Thyroid gland (tissue), 4 donors: ENCODE results near the gene MICAL3. TPM values are rescaled to one million over a fixed set of nuclear protein-coding genes. Genes with fewer than 3 reads are reported as not detected.

ENCODE experiments used
- DNase-seq, 2 donors: peaks; one replicate each; pipeline ENCODE4 v3.0.0-alpha.2; 2019
- H3K27ac ChIP-seq, 3 donors: fragments of 200-600 bp; sonication (generic); 1 replicate in 2 of 3; 2 replicates in 1 of 3; pipeline ENCODE4 v1.5.1; 2016 to 2019; ENCODE audit warnings: mild to moderate bottlenecking in 1 of 3, moderate library complexity in 1 of 3
- H3K27me3 ChIP-seq: fragments of 200-600 bp; sonication (generic); one replicate; pipeline ENCODE4 v1.5.1; 2019
- H3K36me3 ChIP-seq, 2 donors: fragments of 200-600 bp; sonication (generic); one replicate each; pipeline ENCODE4 v1.5.1; 2016 to 2019
- H3K4me1 ChIP-seq, 2 donors: fragments of 200-600 bp; sonication (generic); one replicate each; pipeline ENCODE4 v1.5.1; 2017 to 2019
- H3K4me3 ChIP-seq, 3 donors: fragments of 200-600 bp; sonication (generic); replicated peaks in 1 of 3; 1 replicate in 2 of 3; 2 replicates in 1 of 3; pipeline ENCODE4 v1.5.1; 2016; ENCODE audit warnings: mild to moderate bottlenecking in 1 of 3
- H3K9me3 ChIP-seq: fragments of 200-600 bp; sonication (generic); one replicate; pipeline ENCODE4 v1.5.1; 2017
- POLR2A ChIP-seq, 2 donors: fragments of 450-650 bp; IDR thresholded peaks; one replicate each; pipeline ENCODE4 v1.6.1; 2017; ENCODE audit warnings: antibody characterized with exemption in 2 of 2, mild to moderate bottlenecking in 2 of 2, moderate library complexity in 1 of 2
- WGBS, 2 donors: methylation state at CpG; one replicate each; pipeline ENCODE4 v1.1.5; 2017; 5-methylcytosine and 5-hydroxymethylcytosine counted together
- intact Hi-C: fragments of 100-400 bp; cut with DNase I; formaldehyde crosslinking; loops from one replicate; pipeline ENCODE4 v1.15.1; 2023
- total RNA-seq, 4 donors: library from RNA; depleted of rRNA; stranded (reverse); fragments of >200 nt; gene quantifications; one replicate each; pipeline ENCODE4 v1.2.3, GENCODE V29; 2016
- TF ChIP-seq, protein P1 (sequence below), 6 experiments: fragments of 200-600 bp in 3 of 6; fragments of 450-650 bp in 3 of 6; sonication (generic) in 3 of 6; IDR thresholded peaks; one replicate each; pipeline ENCODE4 v1.5.1; 2016 to 2019; ENCODE audit warnings: antibody characterized with exemption in 6 of 6, mild to moderate bottlenecking in 2 of 6, inconsistent platforms in 1 of 6, moderate library complexity in 1 of 6

Gene MICAL3
- total RNA-seq, 4 donors from 2014 or later, result 31.8 to 53.8 (median 43.6) TPM

DNA sequence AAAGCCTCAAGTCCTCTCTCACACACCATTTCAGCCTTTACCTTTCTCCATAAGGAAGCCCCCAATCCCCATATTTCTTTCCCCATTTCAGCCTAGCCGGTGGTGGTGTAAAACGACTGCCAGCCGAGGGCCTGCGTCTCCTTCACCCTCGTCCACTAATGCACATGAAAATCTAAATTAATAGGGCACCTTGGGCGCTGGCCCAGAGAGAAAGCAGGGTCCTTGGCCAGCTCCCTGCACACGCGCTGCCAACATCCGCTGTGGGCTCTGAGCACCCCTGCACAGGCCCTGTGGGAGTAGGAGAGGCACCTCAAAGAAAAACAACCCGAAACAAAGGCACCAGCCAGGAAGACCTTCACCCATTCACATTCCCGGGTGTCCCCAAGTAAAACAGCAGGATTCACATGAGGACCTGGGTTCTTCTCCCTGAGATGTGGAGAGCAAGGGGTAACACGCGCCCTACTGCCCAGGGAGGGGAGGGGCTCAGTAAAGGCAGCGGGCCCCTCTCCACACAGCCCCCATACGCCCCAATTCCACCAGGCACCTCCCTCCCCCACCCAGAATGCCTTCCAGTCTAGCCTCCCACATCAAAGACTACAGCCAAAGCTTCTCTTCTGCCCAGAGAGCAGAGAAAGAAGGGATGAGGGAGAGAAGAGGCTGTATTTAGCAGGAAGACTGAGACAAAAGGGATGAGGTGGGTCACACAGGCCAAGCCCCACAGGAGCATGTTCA is 79.0 kb downstream of the MICAL3 start:
- no peak overlapping the region for H3K4me3 ChIP-seq
- H3K27me3 ChIP-seq, result no peaks in the 10 kb centered on the region
- TF ChIP-seq POLR2A (IDR thresholded peaks at IDR 0.05), result no peak
- TF ChIP-seq, protein P1, sequence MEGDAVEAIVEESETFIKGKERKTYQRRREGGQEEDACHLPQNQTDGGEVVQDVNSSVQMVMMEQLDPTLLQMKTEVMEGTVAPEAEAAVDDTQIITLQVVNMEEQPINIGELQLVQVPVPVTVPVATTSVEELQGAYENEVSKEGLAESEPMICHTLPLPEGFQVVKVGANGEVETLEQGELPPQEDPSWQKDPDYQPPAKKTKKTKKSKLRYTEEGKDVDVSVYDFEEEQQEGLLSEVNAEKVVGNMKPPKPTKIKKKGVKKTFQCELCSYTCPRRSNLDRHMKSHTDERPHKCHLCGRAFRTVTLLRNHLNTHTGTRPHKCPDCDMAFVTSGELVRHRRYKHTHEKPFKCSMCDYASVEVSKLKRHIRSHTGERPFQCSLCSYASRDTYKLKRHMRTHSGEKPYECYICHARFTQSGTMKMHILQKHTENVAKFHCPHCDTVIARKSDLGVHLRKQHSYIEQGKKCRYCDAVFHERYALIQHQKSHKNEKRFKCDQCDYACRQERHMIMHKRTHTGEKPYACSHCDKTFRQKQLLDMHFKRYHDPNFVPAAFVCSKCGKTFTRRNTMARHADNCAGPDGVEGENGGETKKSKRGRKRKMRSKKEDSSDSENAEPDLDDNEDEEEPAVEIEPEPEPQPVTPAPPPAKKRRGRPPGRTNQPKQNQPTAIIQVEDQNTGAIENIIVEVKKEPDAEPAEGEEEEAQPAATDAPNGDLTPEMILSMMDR (IDR thresholded peaks at IDR 0.05), result no peak
- intact Hi-C loops, result no loop called here
- DNase-seq, result peak in 1 of 2 donors; percentile 56
- H3K4me1 ChIP-seq, result peaks cover 38 to 59% of the 10 kb centered on the region in 2 donors
- no peaks in the 10 kb centered on the region for H3K36me3 ChIP-seq
- peak overlapping the region; percentile 69 to 82 (median 74) for H3K27ac ChIP-seq
- WGBS, 2 donors, result 50 to 51% methylated on average over 15 of the region's 15 CpGs
- no peaks in the 10 kb centered on the region for H3K9me3 ChIP-seq

DNA sequence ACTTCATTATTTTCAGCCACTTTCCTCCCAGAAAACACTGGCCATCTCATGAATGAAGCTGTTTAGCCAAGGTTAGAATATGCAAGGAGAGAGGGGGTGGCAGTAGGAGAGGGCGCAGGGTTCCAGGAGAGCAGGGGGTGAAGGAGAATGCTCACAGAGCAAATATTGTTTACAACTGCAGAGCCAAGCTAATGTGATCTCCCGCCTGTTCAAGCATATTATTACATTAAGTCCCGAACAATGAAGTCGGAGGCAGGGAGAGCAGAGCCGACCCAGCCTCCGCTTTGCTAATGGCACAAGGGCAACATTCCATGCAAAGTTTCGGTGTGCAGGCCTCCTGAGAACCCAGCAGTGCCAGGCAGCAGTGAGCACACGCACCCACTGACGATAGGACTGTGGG is 80.1 kb downstream of the MICAL3 start:
- intact Hi-C loops, result no loop called here
- H3K4me1 ChIP-seq, result peaks cover 38 to 59% of the 10 kb centered on the region in 2 donors
- no peaks in the 10 kb centered on the region for H3K9me3 ChIP-seq
- H3K27ac ChIP-seq, result peak overlapping the region; percentile 69 to 82 (median 74)
- no peaks in the 10 kb centered on the region for H3K36me3 ChIP-seq
- TF ChIP-seq, protein P1 (IDR thresholded peaks at IDR 0.05), result no peak
- TF ChIP-seq POLR2A (IDR thresholded peaks at IDR 0.05), result no peak
- WGBS, 2 donors, result 56 to 60% methylated on average over 9 of the region's 9 CpGs
- H3K27me3 ChIP-seq, result no peaks in the 10 kb centered on the region
- no peak overlapping the region for H3K4me3 ChIP-seq
- DNase-seq, result peak in 1 of 2 donors; percentile 66

DNA sequence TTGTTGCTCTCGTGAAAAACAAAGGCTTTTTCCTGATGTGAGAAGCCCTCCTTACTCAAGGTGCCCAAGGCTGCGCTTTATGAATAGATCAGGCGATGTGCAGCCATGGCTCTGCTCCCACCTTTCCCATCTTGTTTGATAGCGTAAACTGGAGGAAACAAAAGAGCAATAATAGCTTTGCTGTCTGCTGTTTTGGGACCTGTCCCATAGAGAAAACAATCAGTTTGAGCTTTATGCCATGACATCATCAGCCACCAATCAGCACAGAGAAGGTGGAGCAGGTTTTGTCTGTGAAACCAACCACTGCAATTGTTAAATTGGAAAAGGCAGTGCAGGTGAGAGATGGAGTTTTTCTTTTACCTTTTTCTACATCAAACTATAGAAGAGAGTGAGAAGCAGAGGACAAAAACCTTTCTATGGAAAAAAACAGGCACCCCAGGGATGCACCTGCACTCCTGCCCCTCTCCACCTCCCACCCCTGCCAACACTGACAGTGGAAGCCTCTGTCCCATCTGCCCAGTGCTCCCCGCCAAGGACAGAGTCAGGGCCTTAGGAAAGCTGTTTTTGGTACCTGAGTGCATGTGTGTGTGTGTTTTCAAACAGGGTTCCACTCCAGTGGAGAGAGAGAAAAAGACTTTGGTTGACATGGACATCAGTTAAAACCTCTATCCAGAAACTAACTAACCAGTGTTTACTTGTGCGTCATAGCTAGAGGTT is 80.7 kb downstream of the MICAL3 start:
- Histone ChIP-seq H3K27ac (peak overlapping the region; percentile 69 to 82 (median 74)), H3K4me1 (peaks cover 42 to 62% of the 10 kb centered on the region in 2 donors)
- 67% methylated on average over 6 of the region's 6 CpGs for WGBS, 2 donors

DNA sequence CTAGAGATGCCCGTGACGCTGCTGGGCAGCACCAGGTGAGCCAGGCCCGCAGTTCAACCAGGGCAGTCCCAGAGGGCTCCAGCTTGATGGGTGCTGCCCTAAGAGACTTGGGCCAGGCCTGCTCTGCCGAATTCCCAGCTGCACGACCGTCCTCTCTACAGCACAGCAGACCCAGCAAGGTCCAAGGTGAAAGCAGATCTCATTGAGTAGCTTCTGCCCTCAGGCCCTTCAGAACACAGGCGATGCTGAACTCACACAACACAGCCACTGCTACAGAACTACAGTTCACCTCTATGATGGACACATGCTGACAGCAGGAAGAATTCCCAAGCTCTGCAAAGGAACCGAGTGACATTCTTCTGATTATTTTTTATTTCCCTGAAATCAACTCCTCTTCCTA is 81.6 kb downstream of the MICAL3 start:
- Histone ChIP-seq H3K4me3 (no peak overlapping the region), H3K9me3 (no peaks in the 10 kb centered on the region), H3K27me3 (no peaks in the 10 kb centered on the region), H3K27ac (peak overlapping the region; percentile 53 to 84 (median 74)), H3K36me3 (no peaks in the 10 kb centered on the region), H3K4me1 (peaks cover 51 to 72% of the 10 kb centered on the region in 2 donors)
- intact Hi-C loops, result no loop called here
- no peak for DNase-seq
- WGBS, 2 donors, result 79 to 83% methylated on average over 5 to 8 of the region's 8 CpGs
- TF ChIP-seq POLR2A (IDR thresholded peaks at IDR 0.05), result no peak
- TF ChIP-seq, protein P1 (IDR thresholded peaks at IDR 0.05), result no peak

More for the DNA sequence above, 80.7 kb downstream of the MICAL3 start:
- no peaks in the 10 kb centered on the region for H3K36me3 ChIP-seq
- H3K27me3 ChIP-seq, result no peaks in the 10 kb centered on the region
- TF ChIP-seq POLR2A (IDR thresholded peaks at IDR 0.05), result no peak
- TF ChIP-seq, protein P1 (IDR thresholded peaks at IDR 0.05), result no peak
- no peak overlapping the region for H3K4me3 ChIP-seq
- peak in 1 of 2 donors; percentile 53 for DNase-seq
- H3K9me3 ChIP-seq, result no peaks in the 10 kb centered on the region
- intact Hi-C loops, result no loop called here
